Epithelial cell of prostate (primary cell): ENCODE results near the gene TCL1B.
"Not testable (repeated sequence)": the region's sequence is repeated elsewhere in the genome, so short reads cannot be mapped to it uniquely, and the experiment has no call there.

ENCODE experiments used
- DNase-seq: peaks from one replicate; pipeline ENCODE4 v3.0.0-alpha.2; 2011; ENCODE audit warnings: low read depth, low spot score
- H3K27ac ChIP-seq: fragments of 450-650 bp; 2 replicates; pipeline ENCODE4 v1.5.1; 2017; ENCODE audit warnings: mild to moderate bottlenecking

Gene TCL1B

GRCh38 chr14:95665530-95665929, 20.7 kb upstream of the TCL1B start:
- not testable (repeated sequence) for H3K27ac ChIP-seq, DNase-seq

GRCh38 chr14:95666450-95666849, 19.8 kb upstream of the TCL1B start:
- DNase-seq = no peak
- H3K27ac ChIP-seq = no peak overlapping the region

- H3K27ac ChIP-seq = no peak overlapping the region
- DNase-seq = no peak
Measured at GRCh38 chr14:95667249-95667693, 19.0 kb upstream of the TCL1B start.

- no peak for DNase-seq
- H3K27ac ChIP-seq = no peak overlapping the region
Measured at GRCh38 chr14:95668235-95668772, 17.9 kb upstream of the TCL1B start.

- no peak overlapping the region for H3K27ac ChIP-seq
- DNase-seq = no peak
Measured at GRCh38 chr14:95674613-95675012, 11.6 kb upstream of the TCL1B start.

- no peak overlapping the region for H3K27ac ChIP-seq
- DNase-seq = no peak
Measured at GRCh38 chr14:95675486-95675885, 10.7 kb upstream of the TCL1B start.

- DNase-seq = no peak
Measured at GRCh38 chr14:95677179-95677835, 8.9 kb upstream of the TCL1B start.

GRCh38 chr14:95679148-95679815, 6.9 kb upstream of the TCL1B start:
- no peak overlapping the region for H3K27ac ChIP-seq

More at GRCh38 chr14:95677179-95677835, 8.9 kb upstream of the TCL1B start:
- no peak overlapping the region for H3K27ac ChIP-seq

GRCh38 chr14:95679998-95680735, 6.1 kb upstream of the TCL1B start:
- no peak for DNase-seq

More at GRCh38 chr14:95679148-95679815, 6.9 kb upstream of the TCL1B start:
- DNase-seq = no peak

GRCh38 chr14:95681153-95681552, 5.1 kb upstream of the TCL1B start:
- no peak for DNase-seq
- no peak overlapping the region for H3K27ac ChIP-seq

More at GRCh38 chr14:95679998-95680735, 6.1 kb upstream of the TCL1B start:
- no peak overlapping the region for H3K27ac ChIP-seq

GRCh38 chr14:95683793-95684192, 2.4 kb upstream of the TCL1B start:
- H3K27ac ChIP-seq = no peak overlapping the region
- no peak for DNase-seq

- DNase-seq = no peak
Measured at GRCh38 chr14:95686935-95687334, 709 bp downstream of the TCL1B start.

GRCh38 chr14:95689441-95689840, 3.2 kb downstream of the TCL1B start:
- H3K27ac ChIP-seq = no peak overlapping the region
- no peak for DNase-seq

More at GRCh38 chr14:95686935-95687334, 709 bp downstream of the TCL1B start:
- no peak overlapping the region for H3K27ac ChIP-seq

- DNase-seq = no peak
- no peak overlapping the region for H3K27ac ChIP-seq
Measured at GRCh38 chr14:95690815-95691214, 4.6 kb downstream of the TCL1B start.

GRCh38 chr14:95691591-95691990, 5.4 kb downstream of the TCL1B start:
- DNase-seq = no peak
- no peak overlapping the region for H3K27ac ChIP-seq

- no peak overlapping the region for H3K27ac ChIP-seq
- no peak for DNase-seq
Measured at GRCh38 chr14:95692109-95692508, 5.9 kb downstream of the TCL1B start.

GRCh38 chr14:95695051-95695450, 8.8 kb downstream of the TCL1B start:
- no peak overlapping the region for H3K27ac ChIP-seq
- no peak for DNase-seq

GRCh38 chr14:95695913-95696312, 9.7 kb downstream of the TCL1B start:
- no peak overlapping the region for H3K27ac ChIP-seq
- DNase-seq = no peak

GRCh38 chr14:95696741-95697140, 10.5 kb downstream of the TCL1B start:
- H3K27ac ChIP-seq = no peak overlapping the region
- no peak for DNase-seq

- DNase-seq = no peak
- H3K27ac ChIP-seq = no peak overlapping the region
Measured at GRCh38 chr14:95697764-95698163, 11.5 kb downstream of the TCL1B start.

- no peak overlapping the region for H3K27ac ChIP-seq
- no peak for DNase-seq
Measured at GRCh38 chr14:95698287-95698686, 12.1 kb downstream of the TCL1B start.
